PC-9 (cell line): ENCODE measurements around the gene PSMA7.

Experiments
- EZH2 ChIP-seq: fragments of 200-600 bp; sonication (generic); IDR thresholded peaks from 2 replicates; pipeline ENCODE4 v1.8.0; 2017; ENCODE audit warnings: antibody characterized with exemption, low read depth
- TF ChIP-seq, protein P1 (sequence below): fragments of 200-600 bp; sonication (generic); conservative IDR thresholded peaks from 2 replicates; pipeline ENCODE4 v1.6.1; 2017; ENCODE audit warnings: mixed run types, antibody characterized with exemption, mild to moderate bottlenecking, moderate library complexity

- TF ChIP-seq, protein P1, sequence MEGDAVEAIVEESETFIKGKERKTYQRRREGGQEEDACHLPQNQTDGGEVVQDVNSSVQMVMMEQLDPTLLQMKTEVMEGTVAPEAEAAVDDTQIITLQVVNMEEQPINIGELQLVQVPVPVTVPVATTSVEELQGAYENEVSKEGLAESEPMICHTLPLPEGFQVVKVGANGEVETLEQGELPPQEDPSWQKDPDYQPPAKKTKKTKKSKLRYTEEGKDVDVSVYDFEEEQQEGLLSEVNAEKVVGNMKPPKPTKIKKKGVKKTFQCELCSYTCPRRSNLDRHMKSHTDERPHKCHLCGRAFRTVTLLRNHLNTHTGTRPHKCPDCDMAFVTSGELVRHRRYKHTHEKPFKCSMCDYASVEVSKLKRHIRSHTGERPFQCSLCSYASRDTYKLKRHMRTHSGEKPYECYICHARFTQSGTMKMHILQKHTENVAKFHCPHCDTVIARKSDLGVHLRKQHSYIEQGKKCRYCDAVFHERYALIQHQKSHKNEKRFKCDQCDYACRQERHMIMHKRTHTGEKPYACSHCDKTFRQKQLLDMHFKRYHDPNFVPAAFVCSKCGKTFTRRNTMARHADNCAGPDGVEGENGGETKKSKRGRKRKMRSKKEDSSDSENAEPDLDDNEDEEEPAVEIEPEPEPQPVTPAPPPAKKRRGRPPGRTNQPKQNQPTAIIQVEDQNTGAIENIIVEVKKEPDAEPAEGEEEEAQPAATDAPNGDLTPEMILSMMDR: no peak
- no peak for TF ChIP-seq EZH2
Observed at GRCh38 chr20:62104791-62105345, 38.3 kb downstream of the PSMA7 start.
